Trophoblast cell (in vitro differentiated cells and primary cell): ENCODE results near the gene DDX4.
A peak's percentile ranks its signal among the peaks of the same experiment; 100 is the strongest.

Source experiments
- DNase-seq, 2 donors: peaks; one replicate each; pipeline ENCODE4 v3.0.0-alpha.2; 2016
- H2AFZ ChIP-seq: 2 replicates; pipeline ENCODE4 v1.6.1; 2013; ENCODE audit warnings: low read length, moderate library complexity, mild to moderate bottlenecking; ENCODE audit not compliant: insufficient read depth, poor library complexity
- H2AK5ac ChIP-seq: 2 replicates; pipeline ENCODE4 v1.6.1; 2013; ENCODE audit warnings: mild to moderate bottlenecking, low read length
- H2BK120ac ChIP-seq: 2 replicates; pipeline ENCODE4 v1.6.1; 2013; ENCODE audit warnings: low read length, mild to moderate bottlenecking, moderate library complexity; ENCODE audit not compliant: insufficient read depth, poor library complexity
- H2BK12ac ChIP-seq: 2 replicates; pipeline ENCODE4 v1.6.1; 2013; ENCODE audit warnings: mild to moderate bottlenecking, low read length, moderate library complexity
- H2BK5ac ChIP-seq: 2 replicates; pipeline ENCODE4 v1.6.1; 2013; ENCODE audit warnings: low read length, low read depth, moderate library complexity, mild to moderate bottlenecking; ENCODE audit not compliant: poor library complexity
- H3K14ac ChIP-seq: 2 replicates; pipeline ENCODE4 v1.6.1; 2013; ENCODE audit warnings: mild to moderate bottlenecking, low read length
- H3K18ac ChIP-seq: 2 replicates; pipeline ENCODE4 v1.6.1; 2013; ENCODE audit warnings: mild to moderate bottlenecking, low read length
- H3K23ac ChIP-seq: 2 replicates; pipeline ENCODE4 v1.6.1; 2013; ENCODE audit warnings: low read length
- H3K27ac ChIP-seq: 2 replicates; pipeline ENCODE4 v1.5.1; 2013; ENCODE audit warnings: low read depth, mild to moderate bottlenecking, inconsistent platforms, low read length, moderate library complexity
- H3K27me3 ChIP-seq: 2 replicates; pipeline ENCODE4 v1.6.1; 2013; ENCODE audit warnings: inconsistent platforms, mild to moderate bottlenecking, low read length, moderate library complexity; ENCODE audit not compliant: insufficient read depth
- H3K36me3 ChIP-seq, 2 experiments: 1 replicate in 1 of 2; 2 replicates in 1 of 2; pipeline ENCODE4 v1.6.1; 2013; ENCODE audit warnings: low read length in 2 of 2, mild to moderate bottlenecking in 2 of 2, moderate library complexity in 1 of 2; ENCODE audit not compliant: insufficient read depth in 2 of 2, control insufficient read depth in 1 of 2
- H3K4ac ChIP-seq: 2 replicates; pipeline ENCODE4 v1.6.1; 2013; ENCODE audit warnings: low read depth, mild to moderate bottlenecking, low read length, moderate library complexity
- H3K4me1 ChIP-seq, 2 experiments: 1 replicate in 1 of 2; 2 replicates in 1 of 2; pipeline ENCODE4 v1.6.1; 2013; ENCODE audit warnings: low read length in 2 of 2, mild to moderate bottlenecking in 2 of 2, moderate library complexity in 1 of 2; ENCODE audit not compliant: insufficient read depth in 2 of 2, control insufficient read depth in 1 of 2
- H3K4me2 ChIP-seq: 2 replicates; pipeline ENCODE4 v1.6.1; 2013; ENCODE audit warnings: inconsistent platforms, mild to moderate bottlenecking, low read length, moderate library complexity
- H3K4me3 ChIP-seq: 2 replicates; pipeline ENCODE4 v1.5.1; 2013; ENCODE audit warnings: mild to moderate bottlenecking, low read depth, low read length, inconsistent platforms
- H3K79me1 ChIP-seq: one replicate; pipeline ENCODE4 v1.6.1; 2013; ENCODE audit warnings: low read length
- H3K79me2 ChIP-seq: 2 replicates; pipeline ENCODE4 v1.6.1; 2013; ENCODE audit warnings: low read length, mild to moderate bottlenecking; ENCODE audit not compliant: control insufficient read depth, insufficient read depth, poor library complexity
- H3K9ac ChIP-seq: 2 replicates; pipeline ENCODE4 v1.6.1; 2013; ENCODE audit warnings: mild to moderate bottlenecking, low read length
- H3K9me3 ChIP-seq: 2 replicates; pipeline ENCODE4 v1.6.1; 2013; ENCODE audit warnings: low read depth, mild to moderate bottlenecking, control low read depth, inconsistent platforms, low read length; ENCODE audit not compliant: insufficient read depth
- H4K12ac ChIP-seq: 2 replicates; pipeline ENCODE4 v1.6.1; 2013; ENCODE audit warnings: low read depth, mild to moderate bottlenecking, low read length, moderate library complexity
- H4K8ac ChIP-seq: 2 replicates; pipeline ENCODE4 v1.6.1; 2013; ENCODE audit warnings: low read depth, mild to moderate bottlenecking, low read length, moderate library complexity
- H4K91ac ChIP-seq: one replicate; pipeline ENCODE4 v1.6.1; 2013; ENCODE audit warnings: low read depth, mild to moderate bottlenecking, low read length, moderate library complexity
- WGBS: extraction: QIAGEN DNeasy Blood & Tissue Kit; methylation state at CpG from one replicate; pipeline ENCODE4 v1.1.7; 2013; ENCODE audit warnings: missing lambda C conversion rate; ENCODE audit not compliant: insufficient read length, insufficient coverage; ENCODE audit errors: extremely low coverage; 5-methylcytosine and 5-hydroxymethylcytosine counted together

The DDX4 gene

GRCh38 chr5:55701462-55702103 lies 36.3 kb upstream of the DDX4 start:
- peak in 1 of 2 donors; percentile 58 for DNase-seq

GRCh38 chr5:55702598-55703345 lies 35.1 kb upstream of the DDX4 start:
- no peaks in the 10 kb centered on the region for H3K79me2 ChIP-seq
- H3K4ac ChIP-seq, result no peak overlapping the region
- no peaks in the 10 kb centered on the region for H3K79me1 ChIP-seq
- DNase-seq, result no peak
- H3K9me3 ChIP-seq, result no peaks in the 10 kb centered on the region
- no peak overlapping the region for H4K91ac ChIP-seq
- no peak overlapping the region for H2AK5ac ChIP-seq
- no peaks in the 10 kb centered on the region for H3K4me1 ChIP-seq
- no peak overlapping the region for H2BK12ac ChIP-seq
- no peak overlapping the region for H3K9ac ChIP-seq
- H3K4me3 ChIP-seq, result no peak overlapping the region
- no peak overlapping the region for H3K18ac ChIP-seq
- no peak overlapping the region for H4K8ac ChIP-seq
- H3K27ac ChIP-seq, result no peak overlapping the region
- H3K4me2 ChIP-seq, result no peak overlapping the region
- WGBS, result no CpG with 5 or more reads among the region's 1 CpG
- no peak overlapping the region for H3K14ac ChIP-seq
- H3K27me3 ChIP-seq, result no peaks in the 10 kb centered on the region
- no peak overlapping the region for H2BK5ac ChIP-seq
- peaks cover 3 to 5% of the 10 kb centered on the region in 2 experiments for H3K36me3 ChIP-seq
- no peak overlapping the region for H3K23ac ChIP-seq
- H4K12ac ChIP-seq, result no peak overlapping the region
- H2AFZ ChIP-seq, result no peak overlapping the region
- H2BK120ac ChIP-seq, result no peak overlapping the region

More at GRCh38 chr5:55701462-55702103, 36.3 kb upstream of the DDX4 start:
- no peak overlapping the region for H2AFZ ChIP-seq
- H2AK5ac ChIP-seq, result no peak overlapping the region
- no peak overlapping the region for H3K14ac ChIP-seq
- no peaks in the 10 kb centered on the region for H3K79me2 ChIP-seq
- H3K4ac ChIP-seq, result no peak overlapping the region
- no peak overlapping the region for H4K91ac ChIP-seq
- no peak overlapping the region for H4K12ac ChIP-seq
- H3K9ac ChIP-seq, result no peak overlapping the region
- no peak overlapping the region for H3K27ac ChIP-seq
- no peak overlapping the region for H2BK120ac ChIP-seq
- no peaks in the 10 kb centered on the region for H3K9me3 ChIP-seq
- no peak overlapping the region for H3K18ac ChIP-seq
- no peak overlapping the region for H3K4me2 ChIP-seq
- H2BK5ac ChIP-seq, result no peak overlapping the region
- no peak overlapping the region for H4K8ac ChIP-seq
- H3K4me3 ChIP-seq, result no peak overlapping the region
- no peak overlapping the region for H3K23ac ChIP-seq
- H3K79me1 ChIP-seq, result no peaks in the 10 kb centered on the region
- no peaks in the 10 kb centered on the region for H3K4me1 ChIP-seq
- peaks cover 3 to 6% of the 10 kb centered on the region in 2 experiments for H3K36me3 ChIP-seq
- H3K27me3 ChIP-seq, result no peaks in the 10 kb centered on the region
- WGBS, result no CpG with 5 or more reads among the region's 3 CpGs
- no peak overlapping the region for H2BK12ac ChIP-seq

GRCh38 chr5:55706230-55706629 lies 31.6 kb upstream of the DDX4 start:
- H3K4me1 ChIP-seq, result peaks cover under 1% of the 10 kb centered on the region in 2 experiments
- no peak overlapping the region for H3K4ac ChIP-seq
- H3K9ac ChIP-seq, result no peak overlapping the region
- H3K79me2 ChIP-seq, result no peaks in the 10 kb centered on the region
- H4K8ac ChIP-seq, result no peak overlapping the region
- no peak overlapping the region for H4K91ac ChIP-seq
- peaks cover 6 to 10% of the 10 kb centered on the region in 2 experiments for H3K36me3 ChIP-seq
- no peak overlapping the region for H3K23ac ChIP-seq
- H2BK120ac ChIP-seq, result no peak overlapping the region
- no peak overlapping the region for H3K14ac ChIP-seq
- H2AK5ac ChIP-seq, result no peak overlapping the region
- no peaks in the 10 kb centered on the region for H3K9me3 ChIP-seq
- no peak overlapping the region for H3K4me2 ChIP-seq
- no peak overlapping the region for H3K27ac ChIP-seq
- H2BK5ac ChIP-seq, result no peak overlapping the region
- no peak overlapping the region for H4K12ac ChIP-seq
- DNase-seq, result no peak
- H3K27me3 ChIP-seq, result no peaks in the 10 kb centered on the region
- no peak overlapping the region for H2BK12ac ChIP-seq
- H3K4me3 ChIP-seq, result no peak overlapping the region
- no peak overlapping the region for H3K18ac ChIP-seq
- H3K79me1 ChIP-seq, result no peaks in the 10 kb centered on the region
- H2AFZ ChIP-seq, result no peak overlapping the region

GRCh38 chr5:55708732-55709131 lies 29.1 kb upstream of the DDX4 start:
- Histone ChIP-seq H3K4me1 (peaks cover 4% of the 10 kb centered on the region in 2 experiments), H3K27ac (no peak overlapping the region), H3K36me3 (peaks cover 5 to 10% of the 10 kb centered on the region in 2 experiments), H3K23ac (no peak overlapping the region), H3K4ac (no peak overlapping the region), H2BK5ac (no peak overlapping the region), H3K14ac (no peak overlapping the region), H3K9me3 (no peaks in the 10 kb centered on the region), H3K79me1 (peaks cover 6% of the 10 kb centered on the region), H3K27me3 (no peaks in the 10 kb centered on the region), H3K9ac (no peak overlapping the region), H4K91ac (no peak overlapping the region), H3K4me3 (no peak overlapping the region), H2AK5ac (no peak overlapping the region), H4K12ac (no peak overlapping the region), H2AFZ (no peak overlapping the region), H3K18ac (no peak overlapping the region), H4K8ac (no peak overlapping the region), H3K79me2 (peaks cover 8% of the 10 kb centered on the region), H3K4me2 (no peak overlapping the region), H2BK120ac (no peak overlapping the region), H2BK12ac (no peak overlapping the region)
- DNase-seq, result no peak
